ENCODE results near the gene OSTM1. TPM values are rescaled to one million over a fixed set of nuclear protein-coding genes. Genes with fewer than 3 reads are reported as not detected.

Gene OSTM1
- total RNA-seq, 1 experiment from 2014 or later, result 277 TPM

DNA sequence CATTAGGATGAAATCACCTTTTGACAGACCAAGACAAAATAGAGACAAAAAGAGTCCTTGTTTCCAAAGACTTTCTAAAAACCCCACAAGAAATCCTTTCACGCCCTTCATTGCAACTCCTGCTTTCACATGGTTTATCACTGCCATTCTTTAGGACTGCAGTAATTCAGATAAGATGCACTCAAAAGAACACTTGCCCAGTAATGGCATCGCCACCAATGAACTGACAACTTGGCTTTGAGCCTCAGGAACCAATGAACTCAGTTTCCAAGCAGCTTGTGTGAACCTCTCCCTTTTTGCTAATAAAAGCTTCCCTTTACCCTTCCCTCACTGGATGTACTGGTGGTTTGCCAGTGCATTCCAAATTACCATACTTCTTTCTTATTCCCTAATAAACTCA is 21.8 kb downstream of the OSTM1 start:
- TF ChIP-seq SIN3A (IDR thresholded peaks at IDR 0.05; ENCODE audit: borderline replicate concordance, insufficient read depth, low read depth, low read length), result no peak
- TF ChIP-seq, protein P1, sequence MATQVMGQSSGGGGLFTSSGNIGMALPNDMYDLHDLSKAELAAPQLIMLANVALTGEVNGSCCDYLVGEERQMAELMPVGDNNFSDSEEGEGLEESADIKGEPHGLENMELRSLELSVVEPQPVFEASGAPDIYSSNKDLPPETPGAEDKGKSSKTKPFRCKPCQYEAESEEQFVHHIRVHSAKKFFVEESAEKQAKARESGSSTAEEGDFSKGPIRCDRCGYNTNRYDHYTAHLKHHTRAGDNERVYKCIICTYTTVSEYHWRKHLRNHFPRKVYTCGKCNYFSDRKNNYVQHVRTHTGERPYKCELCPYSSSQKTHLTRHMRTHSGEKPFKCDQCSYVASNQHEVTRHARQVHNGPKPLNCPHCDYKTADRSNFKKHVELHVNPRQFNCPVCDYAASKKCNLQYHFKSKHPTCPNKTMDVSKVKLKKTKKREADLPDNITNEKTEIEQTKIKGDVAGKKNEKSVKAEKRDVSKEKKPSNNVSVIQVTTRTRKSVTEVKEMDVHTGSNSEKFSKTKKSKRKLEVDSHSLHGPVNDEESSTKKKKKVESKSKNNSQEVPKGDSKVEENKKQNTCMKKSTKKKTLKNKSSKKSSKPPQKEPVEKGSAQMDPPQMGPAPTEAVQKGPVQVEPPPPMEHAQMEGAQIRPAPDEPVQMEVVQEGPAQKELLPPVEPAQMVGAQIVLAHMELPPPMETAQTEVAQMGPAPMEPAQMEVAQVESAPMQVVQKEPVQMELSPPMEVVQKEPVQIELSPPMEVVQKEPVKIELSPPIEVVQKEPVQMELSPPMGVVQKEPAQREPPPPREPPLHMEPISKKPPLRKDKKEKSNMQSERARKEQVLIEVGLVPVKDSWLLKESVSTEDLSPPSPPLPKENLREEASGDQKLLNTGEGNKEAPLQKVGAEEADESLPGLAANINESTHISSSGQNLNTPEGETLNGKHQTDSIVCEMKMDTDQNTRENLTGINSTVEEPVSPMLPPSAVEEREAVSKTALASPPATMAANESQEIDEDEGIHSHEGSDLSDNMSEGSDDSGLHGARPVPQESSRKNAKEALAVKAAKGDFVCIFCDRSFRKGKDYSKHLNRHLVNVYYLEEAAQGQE (IDR thresholded peaks at IDR 0.05; ENCODE audit: insufficient read depth in 1 of 2, low read depth in 2 of 2, low read length in 1 of 2), result 0 out of 4 replicates have a peak, but pooled peaks of 1 of the 2 experiments have one; percentile 9
- no TSS peak for BruUV-seq (replicated peaks)
- Histone ChIP-seq H3K4me1 (ENCODE audit: control insufficient read depth, insufficient read depth, low read length) (no peaks in the 10 kb centered on the region), H3K36me3 (ENCODE audit: control insufficient read depth, insufficient read depth, low read length) (peaks cover 30% of the 10 kb centered on the region; the same call in 1 of the 2 replicates), H3K9me3 (ENCODE audit: control insufficient read depth, insufficient read depth, low read depth, low read length) (no peaks in the 10 kb centered on the region), H3K27ac (ENCODE audit: low read length) (no peak overlapping the region), H3K27me3 (ENCODE audit: control insufficient read depth, insufficient read depth, low read length) (no peaks in the 10 kb centered on the region), H3K4me3 (ENCODE audit: low read depth in 2 of 2, low read length in 2 of 2) (no peak overlapping the region)
- intact Hi-C loops (cut with micrococcal nuclease; ENCODE audit: unreplicated experiment), result no loop called here
- POLR2A ChIA-PET, result no interaction called here
- in situ Hi-C loops (cut with HindIII; ENCODE audit: low pct_unique_long_range_greater_than_20kb, low sequenced_read_pairs), result no loop called here
- DNase-seq (ENCODE audit: low read depth, low spot score) (no peak), ATAC-seq (no peak)
- CTCF ChIA-PET, result no interaction called here

DNA sequence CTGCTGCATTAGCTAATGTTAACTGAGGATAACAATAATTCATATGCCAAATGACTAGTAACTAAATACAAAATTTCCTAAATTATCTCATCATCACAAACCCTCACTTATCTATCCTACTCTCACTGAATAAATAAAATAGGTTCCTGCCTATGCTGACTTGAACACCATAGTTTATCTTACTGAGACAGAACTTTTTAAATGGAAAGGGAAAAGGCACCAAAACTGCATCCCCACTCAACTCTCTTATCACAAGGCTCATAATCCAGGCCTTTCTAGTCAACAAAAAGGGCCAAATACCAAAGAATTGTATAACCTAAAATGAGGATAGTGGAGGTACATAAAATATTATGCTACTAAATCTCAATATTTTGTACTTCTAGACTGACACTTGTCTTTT is 23.1 kb downstream of the OSTM1 start:
- ATAC-seq, result no peak
- no peak for DNase-seq (ENCODE audit: low read depth, low spot score)
- ChIA-PET POLR2A (interaction anchor here (0.5 kb wide), 1 partner anchor 177 kb away, joined by 3 read pairs; no protein-coding TSS in a partner anchor), CTCF (interaction anchor here (0.5 kb wide), 1 partner anchor 20 kb away, joined by 3 read pairs; no protein-coding TSS in a partner anchor)
- H3K36me3 ChIP-seq (ENCODE audit: control insufficient read depth, insufficient read depth, low read length), result peaks cover 33% of the 10 kb centered on the region; the same call in 1 of the 2 replicates
- no peaks in the 10 kb centered on the region for H3K9me3 ChIP-seq (ENCODE audit: control insufficient read depth, insufficient read depth, low read depth, low read length)
- in situ Hi-C loops (cut with HindIII; ENCODE audit: low pct_unique_long_range_greater_than_20kb, low sequenced_read_pairs) (no loop called here), intact Hi-C loops (cut with micrococcal nuclease; ENCODE audit: unreplicated experiment) (no loop called here)
- TF ChIP-seq, protein P2, sequence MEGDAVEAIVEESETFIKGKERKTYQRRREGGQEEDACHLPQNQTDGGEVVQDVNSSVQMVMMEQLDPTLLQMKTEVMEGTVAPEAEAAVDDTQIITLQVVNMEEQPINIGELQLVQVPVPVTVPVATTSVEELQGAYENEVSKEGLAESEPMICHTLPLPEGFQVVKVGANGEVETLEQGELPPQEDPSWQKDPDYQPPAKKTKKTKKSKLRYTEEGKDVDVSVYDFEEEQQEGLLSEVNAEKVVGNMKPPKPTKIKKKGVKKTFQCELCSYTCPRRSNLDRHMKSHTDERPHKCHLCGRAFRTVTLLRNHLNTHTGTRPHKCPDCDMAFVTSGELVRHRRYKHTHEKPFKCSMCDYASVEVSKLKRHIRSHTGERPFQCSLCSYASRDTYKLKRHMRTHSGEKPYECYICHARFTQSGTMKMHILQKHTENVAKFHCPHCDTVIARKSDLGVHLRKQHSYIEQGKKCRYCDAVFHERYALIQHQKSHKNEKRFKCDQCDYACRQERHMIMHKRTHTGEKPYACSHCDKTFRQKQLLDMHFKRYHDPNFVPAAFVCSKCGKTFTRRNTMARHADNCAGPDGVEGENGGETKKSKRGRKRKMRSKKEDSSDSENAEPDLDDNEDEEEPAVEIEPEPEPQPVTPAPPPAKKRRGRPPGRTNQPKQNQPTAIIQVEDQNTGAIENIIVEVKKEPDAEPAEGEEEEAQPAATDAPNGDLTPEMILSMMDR (IDR thresholded peaks at IDR 0.05), result no peak
- no peak for TF ChIP-seq TCF7L2 (IDR thresholded peaks at IDR 0.05; ENCODE audit: low read depth, low read length)
- TF ChIP-seq, protein P1 (IDR thresholded peaks at IDR 0.05; ENCODE audit: insufficient read depth in 1 of 2, low read depth in 2 of 2, low read length in 1 of 2), result no peak
- TF ChIP-seq SIN3A (IDR thresholded peaks at IDR 0.05; ENCODE audit: borderline replicate concordance, insufficient read depth, low read depth, low read length), result no peak
- TF ChIP-seq POLR2AphosphoS5 (IDR thresholded peaks at IDR 0.05; ENCODE audit: low read depth, low read length), result no peak
- no TSS peak for BruUV-seq (replicated peaks)
- no peak overlapping the region for H3K27ac ChIP-seq (ENCODE audit: low read length)
- H3K4me1 ChIP-seq (ENCODE audit: control insufficient read depth, insufficient read depth, low read length), result no peaks in the 10 kb centered on the region
- H3K27me3 ChIP-seq (ENCODE audit: control insufficient read depth, insufficient read depth, low read length), result no peaks in the 10 kb centered on the region
- no peak overlapping the region for H3K4me3 ChIP-seq (ENCODE audit: low read depth in 2 of 2, low read length in 2 of 2)
